Heart right ventricle (tissue), 16 donors: Measurements from ENCODE around the gene ITGA2. TPM values are rescaled to one million over a fixed set of nuclear protein-coding genes. Genes with fewer than 3 reads are reported as not detected.

ENCODE experiments used
- ATAC-seq, 8 donors: fragments of 200-7000 bp; cut with Tn5 transposase; one replicate each; pipeline ENCODE4 v1.9.1; 2020; ENCODE audit warnings: mild to moderate bottlenecking in 8 of 8, moderate library complexity in 8 of 8, moderate number of reproducible peaks in 1 of 8
- DNase-seq, 2 donors: peaks; one replicate each; pipeline ENCODE4 v3.0.0-alpha.2; 2020
- H3K27ac ChIP-seq, 10 donors: fragments of 200-600 bp; sonication (generic) in 2 of 10; one replicate each; pipeline versions ENCODE4 v1.5.0 to v1.8.0; 2020 to 2022; ENCODE audit warnings: mild to moderate bottlenecking in 3 of 10
- H3K27me3 ChIP-seq, 7 donors: fragments of 200-600 bp; one replicate each; pipeline ENCODE4 v1.8.0; 2021 to 2022; ENCODE audit warnings: mild to moderate bottlenecking in 2 of 7
- H3K36me3 ChIP-seq, 9 donors: fragments of 200-600 bp; sonication (generic) in 1 of 9; one replicate each; pipeline versions ENCODE4 v1.5.0 to v1.8.0; 2020 to 2022; ENCODE audit warnings: mild to moderate bottlenecking in 2 of 9
- H3K4me1 ChIP-seq, 9 donors: fragments of 200-600 bp; sonication (generic) in 1 of 9; one replicate each; pipeline versions ENCODE4 v1.5.0 to v1.8.0; 2020 to 2022; ENCODE audit warnings: mild to moderate bottlenecking in 4 of 9
- H3K4me3 ChIP-seq, 10 donors: fragments of 200-600 bp; sonication (generic) in 2 of 10; one replicate each; pipeline versions ENCODE4 v1.5.0 to v1.8.0; 2020 to 2022; ENCODE audit warnings: mild to moderate bottlenecking in 7 of 10, moderate library complexity in 2 of 10
- H3K9me3 ChIP-seq, 11 donors: fragments of 200-600 bp in 10 of 11; sonication (generic) in 2 of 11; one replicate each; pipeline versions ENCODE4 v1.5.0 to v1.8.0; 2013 to 2022; ENCODE audit warnings: mild to moderate bottlenecking in 2 of 11, control low read depth in 1 of 11, moderate library complexity in 1 of 11
- WGBS, 2 donors: extraction: QIAGEN DNeasy Blood & Tissue Kit; methylation state at CpG; one replicate each; pipeline ENCODE4 v1.1.7; 2013; ENCODE audit warnings: inconsistent platforms in 1 of 2; 5-methylcytosine and 5-hydroxymethylcytosine counted together
- intact Hi-C, 10 donors: fragments of 100-400 bp; cut with DNase I; formaldehyde crosslinking; loops; one replicate each; pipeline versions ENCODE4 v1.11.1 to v1.14.2; 2022
- polyA plus RNA-seq, 2 donors: library from polyadenylated mRNA; stranded (reverse); fragments of 200-250 nt; gene quantifications; one replicate each; pipeline ENCODE4 v1.2.3, GENCODE V29; 2013
- total RNA-seq, 10 donors: library from RNA; stranded (reverse); fragmentation: NEBNext Ultra II Directional in 3 of 10; extraction: Animal tissue kit (Norgen Biotek cat#: 25700) in 3 of 10; gene quantifications; one replicate each; pipeline versions ENCODE4 v1.2.1 to v1.2.4, GENCODE V29; 2021 to 2023
- TF ChIP-seq, protein P1 (sequence below), 9 donors: fragments of 200-600 bp; sonication (generic) in 2 of 9; IDR thresholded peaks; one replicate each; pipeline versions ENCODE4 v1.5.0 to v1.8.0; 2021 to 2022; ENCODE audit warnings: antibody characterized with exemption in 9 of 9, mild to moderate bottlenecking in 5 of 9, moderate library complexity in 1 of 9
- donor health status: Arrhythmogenic right ventricular cardiomyopathy.
- donor health status: ischemic (EF 13 %, LVEDD 7.1; RV severe dilation, severe dysfunction).
- donor health status: healthy with polysubstance abuse.
- donor health status: DM: no; HTN: yes; CAD: no.
- donor health status: DM: no; HTN: no; CAD: no.
- donor health status: ischemic (EF 25% LVEDD 6.9; RV normal size, moderate dysfunction).
- donor health status: ischemic (EF 25% LVEDD 5.7; RV mildly dilated, moderate dysfunction).
- donor health status: healthy.
- donor health status: DM: yes; HTN: yes; CAD: no.
- donor health status: Ischemic cardiomyopathy.
- donor health status: ischemic (EF 35%, LVEDD 5.7; RV mildly dilated, moderate dysfunction).
- donor health status: nonischemic (EF 11% LVEDD 7.7; RV severe dilation, severe dysfunction).
- donor health status: DM: yes; HTN: yes; CAD: no.
- donor health status: PGD.
- donor health status: ischemic (EF 29% LVEDD 5.4; RV normal size, mild dysfunction).
- donor health status: nonischemic (EF 23%, LVEDD 6.1; RV moderate dilation, normal function).

The ITGA2 gene
- total and polyA plus RNA-seq, 12 donors, result 0.22 to 9.4 (median 0.92) TPM

DNA sequence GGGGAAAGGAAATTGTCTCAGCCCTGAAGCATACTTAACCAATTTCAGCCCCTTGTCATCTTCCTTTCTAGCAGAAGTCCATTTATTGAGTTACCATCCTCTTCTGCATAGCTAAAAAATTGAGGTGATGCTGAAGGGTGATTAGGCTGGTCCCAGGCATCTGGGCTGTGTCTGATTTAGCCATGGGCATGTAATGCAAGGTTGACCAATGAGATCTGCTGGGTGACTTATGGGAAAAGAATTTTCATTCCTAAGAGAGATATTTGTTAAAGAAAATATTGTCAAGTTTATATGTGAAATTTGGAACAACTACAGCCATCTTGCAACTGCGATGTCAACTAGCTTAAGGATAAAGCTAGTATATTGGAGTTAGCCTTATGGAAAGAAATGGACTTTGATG, 5.1 kb downstream of the ITGA2 start:
- H3K36me3 ChIP-seq, result no peaks in the 10 kb centered on the region
- H3K4me3 ChIP-seq, result no peak overlapping the region
- no peak for DNase-seq
- no peak for ATAC-seq
- H3K27me3 ChIP-seq, result peaks cover 0 to 8% (median 0%) of the 10 kb centered on the region in 7 donors
- intact Hi-C loops, result no loop called here
- H3K4me1 ChIP-seq, result peaks cover 0 to 14% (median 9%) of the 10 kb centered on the region in 9 donors
- no peaks in the 10 kb centered on the region for H3K9me3 ChIP-seq
- TF ChIP-seq, protein P1, sequence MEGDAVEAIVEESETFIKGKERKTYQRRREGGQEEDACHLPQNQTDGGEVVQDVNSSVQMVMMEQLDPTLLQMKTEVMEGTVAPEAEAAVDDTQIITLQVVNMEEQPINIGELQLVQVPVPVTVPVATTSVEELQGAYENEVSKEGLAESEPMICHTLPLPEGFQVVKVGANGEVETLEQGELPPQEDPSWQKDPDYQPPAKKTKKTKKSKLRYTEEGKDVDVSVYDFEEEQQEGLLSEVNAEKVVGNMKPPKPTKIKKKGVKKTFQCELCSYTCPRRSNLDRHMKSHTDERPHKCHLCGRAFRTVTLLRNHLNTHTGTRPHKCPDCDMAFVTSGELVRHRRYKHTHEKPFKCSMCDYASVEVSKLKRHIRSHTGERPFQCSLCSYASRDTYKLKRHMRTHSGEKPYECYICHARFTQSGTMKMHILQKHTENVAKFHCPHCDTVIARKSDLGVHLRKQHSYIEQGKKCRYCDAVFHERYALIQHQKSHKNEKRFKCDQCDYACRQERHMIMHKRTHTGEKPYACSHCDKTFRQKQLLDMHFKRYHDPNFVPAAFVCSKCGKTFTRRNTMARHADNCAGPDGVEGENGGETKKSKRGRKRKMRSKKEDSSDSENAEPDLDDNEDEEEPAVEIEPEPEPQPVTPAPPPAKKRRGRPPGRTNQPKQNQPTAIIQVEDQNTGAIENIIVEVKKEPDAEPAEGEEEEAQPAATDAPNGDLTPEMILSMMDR (IDR thresholded peaks at IDR 0.05), result no peak
- H3K27ac ChIP-seq, result no peak overlapping the region
- WGBS, 2 donors, result 94 to 99% methylated on average over 1 of the region's 1 CpG

- Histone ChIP-seq H3K4me3 (no peak overlapping the region), H3K27ac (no peak overlapping the region), H3K36me3 (no peaks in the 10 kb centered on the region), H3K9me3 (no peaks in the 10 kb centered on the region), H3K27me3 (peaks cover 0 to 2% (median 0%) of the 10 kb centered on the region in 7 donors), H3K4me1 (peaks cover 0 to 8% (median 6%) of the 10 kb centered on the region in 9 donors)
- no peak for ATAC-seq
- DNase-seq, result no peak
- intact Hi-C loops, result no loop called here
- WGBS, 2 donors, result 91 to 94% methylated on average over 1 of the region's 1 CpG
- TF ChIP-seq, protein P1 (IDR thresholded peaks at IDR 0.05), result no peak
These were observed 5.9 kb downstream of the ITGA2 start for GRCh38 chr5:52995095-52995494.

DNA sequence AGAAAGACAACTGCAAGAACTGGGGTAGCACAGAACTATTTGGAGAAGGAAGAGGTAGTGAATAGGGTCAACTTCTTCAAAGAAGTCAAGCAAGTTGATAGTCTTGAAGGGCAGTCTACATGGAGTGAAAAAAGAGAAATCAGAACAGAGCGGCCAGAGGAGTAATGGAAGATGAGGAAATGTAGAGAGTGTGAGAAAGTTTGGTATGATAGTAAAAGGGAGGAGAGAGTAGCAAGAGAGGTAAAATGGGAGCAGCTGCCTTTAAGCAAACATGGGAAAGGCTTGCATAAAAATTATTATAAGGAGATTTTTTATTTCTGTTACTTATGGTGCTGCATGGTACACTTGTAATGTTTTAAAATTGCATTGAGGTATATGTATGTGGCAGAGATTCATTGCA, 6.8 kb downstream of the ITGA2 start:
- Histone ChIP-seq H3K27me3 (no peaks in the 10 kb centered on the region), H3K4me3 (no peak overlapping the region), H3K9me3 (no peaks in the 10 kb centered on the region), H3K27ac (no peak overlapping the region), H3K36me3 (no peaks in the 10 kb centered on the region), H3K4me1 (no peaks in the 10 kb centered on the region)
- TF ChIP-seq, protein P1 (IDR thresholded peaks at IDR 0.05), result no peak
- 97 to 98% methylated on average over 1 of the region's 1 CpG for WGBS, 2 donors
- intact Hi-C loops, result no loop called here
- no peak for DNase-seq
- ATAC-seq, result no peak

DNA sequence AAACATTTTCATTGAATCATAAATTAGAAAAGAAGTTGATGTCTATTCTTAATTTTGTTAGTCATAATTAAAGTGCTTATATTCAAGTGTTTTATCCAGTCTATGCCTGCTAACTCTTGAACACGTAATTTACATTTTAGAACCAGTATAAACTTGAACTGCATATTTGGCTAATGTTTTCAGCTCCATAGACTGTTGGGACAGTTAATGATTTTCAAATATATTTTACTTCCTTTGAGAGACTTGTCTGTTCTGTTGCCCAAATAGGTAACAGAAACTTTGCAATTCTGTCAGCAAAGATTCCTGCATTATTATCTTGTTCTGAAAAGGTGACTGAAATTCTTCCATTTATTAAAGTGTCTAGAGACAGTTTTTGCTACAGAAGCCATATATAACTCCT, 7.8 kb downstream of the ITGA2 start:
- intact Hi-C loops, result no loop called here
- Histone ChIP-seq H3K4me1 (no peaks in the 10 kb centered on the region), H3K27me3 (no peaks in the 10 kb centered on the region), H3K27ac (no peak overlapping the region), H3K4me3 (no peak overlapping the region), H3K36me3 (no peaks in the 10 kb centered on the region), H3K9me3 (no peaks in the 10 kb centered on the region)
- TF ChIP-seq, protein P1 (IDR thresholded peaks at IDR 0.05), result no peak
- ATAC-seq (no peak), DNase-seq (no peak)
- WGBS, 2 donors, result 90 to 92% methylated on average over 1 of the region's 1 CpG
